Calu3 (cell line): ENCODE results near the gene YY1. TPM values are rescaled to one million over a fixed set of nuclear protein-coding genes. Genes with fewer than 3 reads are reported as not detected.

Source experiments
- BruUV-seq: library from RNA; stranded (reverse); fragments of 400-500 nt; replicated peaks from 2 replicates; lab custom pipeline; 2021; lab: Mats Ljungman, UMichigan
- CTCF ChIA-PET: fragments of 300-600 bp; sonication (Branson Sonifier 250); formaldehyde crosslinking; loops from one replicate; lab custom pipeline; 2022; ENCODE audit warnings: antibody characterized with exemption; lab: Charles Lee
- DNase-seq: peaks from one replicate; pipeline ENCODE4 v3.0.0; 2022
- H3K27ac Mint-ChIP-seq: one replicate; pipeline ENCODE4 v1.8.0; 2022; ENCODE audit warnings: mixed read lengths; ENCODE audit not compliant: unreplicated experiment
- H3K27me3 Mint-ChIP-seq: one replicate; pipeline ENCODE4 v1.8.0; 2022; ENCODE audit warnings: mixed read lengths; ENCODE audit not compliant: unreplicated experiment
- H3K36me3 Mint-ChIP-seq: one replicate; pipeline ENCODE4 v1.8.0; 2022; ENCODE audit warnings: mild to moderate bottlenecking, moderate library complexity, mixed read lengths; ENCODE audit not compliant: insufficient read depth, unreplicated experiment
- H3K4me1 Mint-ChIP-seq: one replicate; pipeline ENCODE4 v1.8.0; 2022; ENCODE audit warnings: mild to moderate bottlenecking, low read depth, mixed read lengths; ENCODE audit not compliant: unreplicated experiment
- H3K4me3 Mint-ChIP-seq: one replicate; pipeline ENCODE4 v1.8.0; 2022; ENCODE audit warnings: mild to moderate bottlenecking, low read depth, moderate library complexity, mixed read lengths; ENCODE audit not compliant: unreplicated experiment
- H3K9me3 Mint-ChIP-seq: one replicate; pipeline ENCODE4 v1.8.0; 2022; ENCODE audit warnings: low read depth, mixed read lengths; ENCODE audit not compliant: unreplicated experiment
- CTCF ChIP-seq: fragments of 200-600 bp; IDR thresholded peaks from one replicate; pipeline ENCODE4 v1.8.0; 2022; ENCODE audit warnings: antibody characterized with exemption; ENCODE audit not compliant: unreplicated experiment
- intact Hi-C: fragments of 100-400 bp; cut with micrococcal nuclease; formaldehyde crosslinking; loops from one replicate; pipeline ENCODE4 v1.10.0; 2022; ENCODE audit not compliant: unreplicated experiment
- total RNA-seq: library from RNA; stranded (reverse); gene quantifications from 2 replicates; pipeline ENCODE4 v1.2.3, GENCODE V29; 2022

YY1 gene
- total RNA-seq, 1 experiment from 2014 or later, result 100.0 TPM

- BruUV-seq, result no TSS peak
- no peak for DNase-seq
- Mint-ChIP-seq H3K27me3 (no peaks in the 10 kb centered on the region), H3K4me3 (no peak overlapping the region), H3K9me3 (no peaks in the 10 kb centered on the region), H3K27ac (no peak overlapping the region), H3K4me1 (peaks cover 49% of the 10 kb centered on the region), H3K36me3 (peaks cover 7% of the 10 kb centered on the region)
- intact Hi-C loops, result no loop called here
- TF ChIP-seq CTCF, result no peak
- CTCF ChIA-PET, result no interaction called here
These were observed 23.6 kb downstream of the YY1 start for GRCh38 chr14:100262545-100262944.

GRCh38 chr14:100263141-100263540 lies 24.2 kb downstream of the YY1 start:
- no peaks in the 10 kb centered on the region for H3K9me3 Mint-ChIP-seq
- H3K27me3 Mint-ChIP-seq, result no peaks in the 10 kb centered on the region
- H3K4me3 Mint-ChIP-seq, result no peak overlapping the region
- CTCF ChIA-PET, result no interaction called here
- intact Hi-C loops, result no loop called here
- no peak for TF ChIP-seq CTCF
- H3K4me1 Mint-ChIP-seq, result peaks cover 43% of the 10 kb centered on the region
- BruUV-seq, result TSS peak; percentile 8
- H3K27ac Mint-ChIP-seq, result no peak overlapping the region
- DNase-seq, result no peak
- peaks cover 7% of the 10 kb centered on the region for H3K36me3 Mint-ChIP-seq

DNA sequence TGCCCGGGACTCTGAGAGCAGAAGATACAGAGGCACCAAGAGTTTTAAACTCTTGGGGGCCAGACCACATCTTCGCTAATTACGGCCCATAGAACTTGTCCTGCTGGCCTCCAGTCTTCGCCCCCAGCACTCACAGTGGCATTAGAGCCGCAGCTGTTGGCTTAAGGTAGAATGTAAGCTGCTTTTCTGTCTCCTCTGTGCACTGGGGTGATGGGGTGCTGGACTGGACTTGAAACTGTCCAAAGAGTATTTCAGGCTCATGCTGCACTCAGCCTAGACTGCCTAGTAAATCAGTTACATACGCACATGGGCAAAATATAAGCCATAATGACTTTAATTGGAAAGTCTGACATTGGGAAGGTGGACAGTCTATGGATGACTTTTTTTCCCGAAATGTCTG lies 29.0 kb downstream of the YY1 start:
- CTCF ChIA-PET, result no interaction called here
- peaks cover 15% of the 10 kb centered on the region for H3K36me3 Mint-ChIP-seq
- no peak for TF ChIP-seq CTCF
- intact Hi-C loops, result no loop called here
- H3K4me3 Mint-ChIP-seq, result no peak overlapping the region
- DNase-seq, result no peak
- BruUV-seq, result no TSS peak
- H3K9me3 Mint-ChIP-seq, result no peaks in the 10 kb centered on the region
- H3K27ac Mint-ChIP-seq, result no peak overlapping the region
- H3K27me3 Mint-ChIP-seq, result no peaks in the 10 kb centered on the region
- H3K4me1 Mint-ChIP-seq, result peaks cover 18% of the 10 kb centered on the region

DNA sequence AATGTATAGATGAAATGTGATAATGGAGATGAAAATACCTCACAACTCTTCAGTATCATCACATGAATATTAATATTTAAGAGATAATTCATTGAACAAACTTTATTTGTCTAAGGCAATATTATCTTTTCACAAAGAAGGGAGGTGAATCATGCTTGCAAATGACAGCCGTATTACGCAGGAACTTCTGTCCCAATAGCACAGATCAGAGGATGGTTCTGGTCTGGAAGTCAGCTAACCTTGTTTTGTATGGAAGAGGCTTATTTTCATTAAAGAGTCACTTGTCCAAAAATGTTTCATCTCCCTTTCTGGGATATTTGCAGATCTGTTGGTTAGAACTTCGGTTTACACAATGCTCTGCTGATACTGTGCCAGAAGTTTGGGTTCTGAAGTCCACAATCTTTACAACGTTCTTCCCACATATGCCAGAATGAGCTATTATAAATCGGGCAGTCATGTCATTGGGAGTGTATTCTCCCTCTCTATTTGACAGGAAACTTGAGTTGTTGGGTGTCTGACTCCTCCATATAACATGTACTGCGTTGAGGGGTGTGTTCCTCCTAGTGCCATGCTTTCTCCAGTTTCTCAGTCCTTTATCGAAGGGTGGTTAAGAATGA lies 29.8 kb downstream of the YY1 start:
- no TSS peak for BruUV-seq
- Mint-ChIP-seq H3K36me3 (peaks cover 15% of the 10 kb centered on the region), H3K4me1 (peaks cover 18% of the 10 kb centered on the region), H3K9me3 (no peaks in the 10 kb centered on the region), H3K27ac (no peak overlapping the region), H3K27me3 (no peaks in the 10 kb centered on the region), H3K4me3 (no peak overlapping the region)
- CTCF ChIA-PET, result no interaction called here
- intact Hi-C loops, result no loop called here
- no peak for TF ChIP-seq CTCF
- no peak for DNase-seq
